Stimulated activated CD8-positive, alpha-beta memory T cell treated with anti-CD3 and anti-CD28 coated beads, Interleukin-2, amount 100 ng/mL, for 1 hour (primary cell): ENCODE data around the gene ORC1.

ENCODE experiments used
- DNase-seq, 2 donors: peaks; one replicate each; pipeline ENCODE4 v3.0.0-alpha.2; 2020; ENCODE audit warnings: low read depth in 2 of 2

The ORC1 gene

DNA sequence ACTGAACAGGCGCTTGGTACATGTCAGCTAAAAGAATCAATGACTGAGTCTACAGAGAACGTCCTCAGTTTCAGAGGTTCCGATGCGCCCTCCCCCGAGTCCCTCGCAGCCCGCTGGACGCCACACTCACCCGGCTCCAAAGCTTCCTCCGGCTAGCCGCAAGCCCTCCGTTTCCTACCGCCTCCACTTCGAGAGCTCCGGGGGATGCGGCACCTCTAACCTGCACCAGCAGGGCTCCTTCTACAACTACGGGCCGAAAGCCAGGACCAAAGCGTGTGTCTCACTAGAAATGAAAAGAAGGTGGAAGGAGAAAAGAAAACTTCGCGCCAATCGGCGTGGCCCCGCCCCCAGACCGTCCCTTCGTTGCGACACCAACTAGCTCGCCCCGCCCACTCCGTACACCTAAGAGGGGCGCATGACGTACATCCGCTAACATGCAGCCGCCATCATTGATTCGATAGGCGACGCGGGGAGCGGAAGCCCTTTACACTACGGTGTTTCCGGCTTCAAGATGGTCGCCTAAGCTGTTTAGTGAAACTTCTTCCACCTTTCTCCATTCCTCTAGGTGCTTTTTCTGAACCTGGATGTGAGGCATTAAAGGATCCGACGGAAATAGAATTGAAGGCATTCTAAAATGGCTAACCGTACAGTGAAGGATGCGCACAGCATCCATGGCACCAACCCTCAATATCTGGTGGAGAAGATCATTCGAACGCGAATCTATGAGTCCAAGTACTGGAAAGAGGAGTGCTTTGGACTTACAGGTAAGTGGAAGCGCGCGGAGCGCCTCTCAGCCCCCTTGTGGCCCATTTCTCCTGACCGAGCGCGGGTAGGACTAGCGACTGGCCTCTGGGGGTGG, at the start of gene ORC1, which contains the start of gene PRPF38A:
TSS of gene ORC1 (minus strand) at position 308 of the 859 bp plus-strand sequence. CDS start 2,200 bp downstream, outside the sequence.
TSS of gene PRPF38A (plus strand) at position 487 of the 859 bp plus-strand sequence. CDS start at position 635, 148 bp downstream.
- peak; percentile 94 to 98 for DNase-seq

GRCh38 chr1:52444463-52444862, 40.2 kb upstream of the ORC1 start:
- no peak for DNase-seq

GRCh38 chr1:52439976-52440375, 35.8 kb upstream of the ORC1 start:
- DNase-seq = no peak

GRCh38 chr1:52436817-52437216, 32.6 kb upstream of the ORC1 start:
- no peak for DNase-seq

DNA sequence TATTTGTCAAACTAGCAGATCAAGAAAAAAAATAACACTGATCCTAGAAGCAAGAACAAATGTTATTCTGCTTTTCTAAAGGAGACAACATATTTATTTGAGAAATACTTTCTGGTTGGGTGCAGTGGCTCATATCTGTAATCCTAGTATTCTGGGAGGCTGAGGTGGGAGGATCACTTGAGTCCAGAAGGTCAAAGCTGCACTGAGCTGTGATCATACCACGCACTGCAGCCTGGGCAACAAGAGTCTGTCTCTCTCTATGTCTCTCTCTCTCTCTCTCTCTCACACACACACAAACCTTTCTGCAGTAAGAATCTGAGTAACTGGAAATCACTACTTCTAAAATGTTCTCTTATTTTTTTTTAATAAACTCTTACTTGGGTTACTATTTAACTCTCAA, 31.4 kb upstream of the ORC1 start:
- DNase-seq = no peak

- no peak for DNase-seq
These were observed 31.0 kb upstream of the ORC1 start for GRCh38 chr1:52435211-52435610.

GRCh38 chr1:52432807-52433206, 28.6 kb upstream of the ORC1 start:
- DNase-seq = no peak

- DNase-seq = no peak
These were observed 22.9 kb upstream of the ORC1 start for GRCh38 chr1:52427152-52427551.

GRCh38 chr1:52426371-52426770, 22.1 kb upstream of the ORC1 start:
- no peak for DNase-seq

GRCh38 chr1:52424813-52425212, 20.6 kb upstream of the ORC1 start:
- DNase-seq = no peak

- DNase-seq = no peak
These were observed 20.0 kb upstream of the ORC1 start for GRCh38 chr1:52424231-52424636.

- peak; percentile 40 to 49 for DNase-seq
These were observed 19.5 kb upstream of the ORC1 start for GRCh38 chr1:52423771-52424170.

DNA sequence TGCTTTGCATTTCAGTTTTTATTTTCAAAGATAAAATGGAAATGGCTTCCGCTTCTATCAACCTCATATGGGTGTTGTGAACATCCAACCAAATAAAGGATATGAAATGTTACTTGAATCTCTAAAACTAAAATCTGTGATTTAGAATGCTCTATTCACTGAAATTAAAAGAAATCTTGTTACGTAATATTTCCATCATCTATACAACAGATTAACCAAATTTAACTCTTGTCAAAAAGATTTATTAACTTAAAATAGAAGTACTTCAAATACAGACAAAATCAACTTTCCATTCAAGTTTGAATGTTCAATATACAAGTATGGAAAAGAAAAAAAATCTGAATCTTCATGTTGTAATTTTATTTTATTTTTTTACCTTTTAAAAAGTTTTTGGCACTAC, 18.8 kb upstream of the ORC1 start:
- no peak for DNase-seq

- DNase-seq = no peak
These were observed 16.5 kb upstream of the ORC1 start for GRCh38 chr1:52420713-52421112.

GRCh38 chr1:52416811-52417210, 12.6 kb upstream of the ORC1 start:
- no peak for DNase-seq

DNA sequence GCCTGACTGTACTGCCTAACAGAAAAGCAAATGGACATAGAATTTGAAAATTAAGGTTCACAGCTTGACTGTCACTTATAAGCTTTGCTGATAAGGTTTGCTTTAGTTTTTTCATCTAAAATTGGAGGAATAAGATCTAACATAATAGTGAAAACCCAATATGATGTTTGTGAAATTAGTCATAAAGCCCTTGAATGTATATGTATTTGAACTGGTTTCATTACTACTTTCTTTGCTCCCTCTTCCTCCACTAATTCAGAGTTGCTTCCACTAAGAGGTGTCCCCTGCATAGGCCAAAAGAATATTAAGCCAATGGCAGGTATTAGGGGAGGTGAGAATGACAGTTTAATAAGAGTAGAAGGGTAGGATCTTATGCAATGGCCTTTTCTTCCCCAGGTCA, 10.7 kb upstream of the ORC1 start:
- DNase-seq = no peak

GRCh38 chr1:52413410-52413989, 9.3 kb upstream of the ORC1 start:
- DNase-seq = no peak

GRCh38 chr1:52404975-52405338, 734 bp upstream of the ORC1 start:
- DNase-seq = no peak

- peak in 1 of 2 donors; percentile 3 for DNase-seq
These were observed 582 bp downstream of the ORC1 start for GRCh38 chr1:52403566-52404115.

DNA sequence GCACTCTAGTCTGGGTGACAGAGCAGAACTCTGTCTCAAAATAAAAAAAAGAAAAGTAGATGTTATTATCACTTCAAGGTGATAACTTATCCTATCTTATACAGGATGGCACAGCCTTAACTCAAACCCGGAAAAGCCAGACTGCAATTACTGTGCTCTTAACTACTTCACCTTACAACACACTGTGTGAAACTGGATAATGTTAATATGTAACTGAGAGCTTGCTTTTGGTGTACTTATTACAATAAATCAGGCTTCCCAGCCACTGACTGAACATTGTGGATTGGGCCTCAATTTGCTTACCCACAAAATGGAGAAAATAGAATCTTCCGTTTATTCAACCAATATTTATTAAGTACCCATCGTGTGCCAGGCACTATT, 1.4 kb downstream of the ORC1 start:
- no peak for DNase-seq

GRCh38 chr1:52400131-52400530, 4.1 kb downstream of the ORC1 start:
- DNase-seq = no peak

GRCh38 chr1:52399629-52400028, 4.6 kb downstream of the ORC1 start:
- DNase-seq = no peak

DNA sequence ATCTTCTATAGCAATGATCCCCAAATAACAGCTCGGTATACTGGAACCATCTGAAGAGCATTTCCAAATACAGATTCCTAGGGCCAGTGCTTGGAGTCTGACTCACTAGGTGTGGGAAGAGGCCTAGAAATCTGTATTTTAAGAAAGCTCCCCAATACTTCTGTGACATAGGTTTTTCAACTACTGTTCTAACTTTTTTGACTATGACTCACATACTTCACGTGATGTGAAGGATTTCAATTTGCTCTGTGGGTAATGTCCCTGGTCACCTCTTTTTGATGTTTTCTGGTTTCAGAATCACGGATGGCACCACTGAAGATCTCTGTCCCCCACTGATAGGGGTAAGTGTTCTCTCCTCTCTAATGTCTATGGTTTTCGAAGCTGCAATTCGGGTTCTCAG, 11.0 kb downstream of the ORC1 start:
- DNase-seq = no peak
